HG02840 (cell line): ENCODE measurements around the gene TCERG1L.

Experiments used
- ATAC-seq: cut with Tn5 transposase; IDR thresholded peaks from one replicate; pipeline ENCODE4 v1.9.1; 2021; ENCODE audit warnings: mild to moderate bottlenecking, moderate library complexity, moderate number of reproducible peaks; ENCODE audit not compliant: unreplicated experiment, low FRiP score

The TCERG1L gene

DNA sequence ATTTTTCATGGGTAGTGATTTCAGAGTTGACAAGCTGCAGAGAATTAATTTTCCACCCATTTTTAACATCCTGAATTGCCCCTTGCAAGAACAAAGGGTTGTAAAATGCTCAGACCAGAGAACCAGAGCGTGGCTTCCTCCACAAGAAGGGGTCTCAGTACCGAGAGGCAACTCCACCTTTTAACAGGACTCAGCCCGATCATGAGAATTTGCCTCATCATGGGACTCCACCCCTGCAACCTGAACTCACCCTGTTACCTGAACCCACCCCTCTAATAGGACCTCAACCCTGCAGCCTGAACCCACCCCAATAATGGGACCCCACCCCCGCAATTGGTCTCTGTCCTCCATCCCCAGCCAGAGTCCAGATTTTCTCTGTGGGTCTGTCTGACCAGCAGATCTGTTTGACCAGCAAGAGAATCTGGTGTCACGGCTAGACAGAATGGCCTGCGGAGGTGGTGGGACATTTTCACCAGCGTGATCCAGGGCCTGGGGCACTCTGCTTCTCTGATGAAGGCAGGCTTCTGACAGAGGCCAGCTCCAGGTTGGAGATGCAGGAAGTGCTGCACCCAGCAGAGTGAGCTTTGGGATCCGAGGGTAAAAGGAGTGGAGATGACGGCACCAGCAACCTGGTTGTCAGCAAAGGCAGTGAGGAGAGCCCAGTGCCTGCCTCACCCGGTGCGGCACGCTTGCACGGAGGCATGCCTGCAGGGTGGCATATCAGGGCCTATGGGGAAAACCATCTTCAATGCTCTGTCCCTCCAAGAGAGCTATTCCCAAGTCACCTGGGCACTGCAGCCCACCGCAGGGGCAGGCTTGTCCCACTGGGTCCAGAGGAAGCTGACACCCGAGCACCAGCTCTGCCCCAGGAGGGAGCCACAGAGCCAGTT, 136.6 kb downstream of the TCERG1L start:
- ATAC-seq = no peak

DNA sequence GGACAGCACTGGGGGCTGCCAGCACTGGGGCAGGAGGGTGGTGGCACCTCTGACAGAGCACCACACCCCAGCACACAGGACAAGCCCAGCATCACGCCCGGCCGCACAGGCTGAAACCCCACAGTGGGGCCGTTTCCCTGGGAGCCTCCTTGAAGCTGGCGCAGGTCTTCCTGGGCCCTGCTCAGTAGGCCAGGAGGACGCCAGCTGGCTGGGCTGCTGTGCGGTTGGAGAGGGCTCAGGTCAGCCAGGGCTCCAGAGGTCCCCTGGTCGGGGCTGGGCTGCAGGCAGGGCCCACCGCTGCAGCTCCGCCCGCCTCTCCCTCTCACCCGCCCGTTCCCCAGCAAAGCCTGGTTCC, 137.3 kb downstream of the TCERG1L start:
- ATAC-seq = no peak

DNA sequence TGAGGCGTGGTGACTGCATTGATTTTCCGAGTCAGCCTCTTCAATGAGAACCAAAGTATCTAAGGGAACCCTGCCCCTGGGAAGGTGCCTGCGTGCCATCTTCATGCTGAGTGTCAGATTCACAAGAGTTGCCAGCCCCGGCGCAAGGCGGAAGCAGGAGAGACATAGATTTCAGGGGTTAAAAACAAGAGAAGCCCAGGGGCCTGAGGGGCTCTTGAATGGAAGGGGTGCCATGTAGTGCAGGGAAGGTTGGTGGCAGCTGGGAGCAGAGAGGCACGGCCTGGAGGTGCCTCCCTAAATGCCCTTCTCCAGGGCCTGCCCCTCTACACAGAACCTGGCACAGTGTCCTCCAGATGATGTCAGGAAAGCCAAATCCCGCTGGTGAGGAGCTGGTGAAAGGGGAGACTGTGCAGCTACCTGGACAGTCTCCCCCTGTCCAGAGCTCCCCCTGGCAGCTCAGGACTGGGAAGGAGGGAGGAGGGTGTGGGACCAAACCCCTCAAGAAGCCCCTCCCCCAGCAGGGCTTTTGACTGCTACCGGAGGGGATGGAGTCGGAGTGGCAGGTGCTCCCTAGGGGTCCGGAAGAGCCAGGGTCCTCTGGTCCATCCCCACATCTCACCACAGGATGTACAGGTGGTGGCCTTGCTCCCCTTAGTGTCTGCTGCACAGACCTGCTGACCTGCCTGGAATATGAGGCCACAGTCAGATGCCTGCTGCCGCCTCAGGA, 137.9 kb downstream of the TCERG1L start:
- no peak for ATAC-seq

DNA sequence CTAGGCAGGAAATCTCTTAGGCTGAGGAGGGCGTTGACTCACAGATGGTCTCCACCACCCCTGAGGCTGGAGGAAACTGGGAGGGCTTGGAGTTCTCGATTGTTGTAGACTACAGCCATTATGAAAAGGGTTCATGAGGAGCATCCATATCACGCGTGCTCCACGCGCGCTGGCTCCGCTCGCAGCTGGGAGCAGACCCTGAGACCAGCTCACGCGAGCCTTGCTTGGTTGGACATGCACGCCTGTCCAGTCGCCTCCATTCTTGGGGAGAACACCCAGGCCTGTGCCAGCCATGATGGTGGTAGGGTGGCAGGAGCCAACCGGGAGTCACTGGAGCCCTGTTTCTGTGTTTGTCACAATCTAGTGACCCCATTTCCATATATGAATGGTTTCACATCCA, 139.1 kb downstream of the TCERG1L start:
- no peak for ATAC-seq

DNA sequence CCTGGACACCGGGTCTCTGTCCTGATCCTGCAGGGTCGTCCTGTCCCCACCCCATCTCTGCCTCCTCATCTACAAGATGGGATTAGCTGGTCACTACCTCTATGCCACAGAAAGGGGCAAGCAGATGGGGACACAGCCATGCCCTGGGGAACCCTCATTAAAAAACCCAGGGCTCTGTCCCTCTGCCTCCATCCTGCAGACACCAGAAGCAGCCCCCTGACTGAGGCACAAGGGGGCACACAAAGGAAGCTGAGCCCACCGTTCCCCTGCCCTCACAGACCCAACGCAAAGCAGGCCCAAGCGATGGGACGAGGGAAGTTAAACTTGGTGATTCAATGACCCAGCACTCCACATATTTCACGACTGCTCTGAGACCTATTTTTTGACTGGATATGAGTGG, 142.4 kb downstream of the TCERG1L start:
- no peak for ATAC-seq

DNA sequence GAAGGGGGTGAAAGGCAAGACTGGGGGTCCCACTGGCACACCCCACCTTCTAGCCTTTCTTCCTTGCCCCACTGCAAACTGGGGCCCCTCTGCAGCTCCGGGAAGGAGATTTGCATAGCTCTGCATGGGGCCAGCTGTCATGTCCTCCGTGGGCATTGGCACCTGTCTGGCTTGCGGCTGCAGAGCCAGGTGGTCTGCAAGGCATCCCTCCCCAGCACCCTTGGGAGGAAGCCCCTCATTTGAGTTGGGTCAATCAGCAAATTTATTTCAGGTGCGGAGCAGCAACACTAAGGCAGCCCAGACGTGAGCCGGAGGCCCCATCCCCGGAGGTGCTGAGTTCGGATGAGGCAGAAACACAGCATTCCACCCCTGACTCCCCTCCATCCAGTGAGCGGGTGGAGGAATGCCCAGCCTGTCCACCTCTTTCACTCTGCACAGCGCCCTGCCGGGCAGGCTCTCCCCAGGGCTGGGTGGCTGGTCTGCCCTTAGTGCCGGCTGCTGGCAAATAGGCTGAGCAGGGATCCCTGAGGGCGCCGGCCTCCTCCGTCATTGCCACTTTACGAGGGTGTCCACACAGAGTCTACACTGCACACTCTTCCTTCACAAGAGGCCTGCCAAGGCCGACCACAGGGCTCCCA, 143.2 kb downstream of the TCERG1L start:
- no peak for ATAC-seq

DNA sequence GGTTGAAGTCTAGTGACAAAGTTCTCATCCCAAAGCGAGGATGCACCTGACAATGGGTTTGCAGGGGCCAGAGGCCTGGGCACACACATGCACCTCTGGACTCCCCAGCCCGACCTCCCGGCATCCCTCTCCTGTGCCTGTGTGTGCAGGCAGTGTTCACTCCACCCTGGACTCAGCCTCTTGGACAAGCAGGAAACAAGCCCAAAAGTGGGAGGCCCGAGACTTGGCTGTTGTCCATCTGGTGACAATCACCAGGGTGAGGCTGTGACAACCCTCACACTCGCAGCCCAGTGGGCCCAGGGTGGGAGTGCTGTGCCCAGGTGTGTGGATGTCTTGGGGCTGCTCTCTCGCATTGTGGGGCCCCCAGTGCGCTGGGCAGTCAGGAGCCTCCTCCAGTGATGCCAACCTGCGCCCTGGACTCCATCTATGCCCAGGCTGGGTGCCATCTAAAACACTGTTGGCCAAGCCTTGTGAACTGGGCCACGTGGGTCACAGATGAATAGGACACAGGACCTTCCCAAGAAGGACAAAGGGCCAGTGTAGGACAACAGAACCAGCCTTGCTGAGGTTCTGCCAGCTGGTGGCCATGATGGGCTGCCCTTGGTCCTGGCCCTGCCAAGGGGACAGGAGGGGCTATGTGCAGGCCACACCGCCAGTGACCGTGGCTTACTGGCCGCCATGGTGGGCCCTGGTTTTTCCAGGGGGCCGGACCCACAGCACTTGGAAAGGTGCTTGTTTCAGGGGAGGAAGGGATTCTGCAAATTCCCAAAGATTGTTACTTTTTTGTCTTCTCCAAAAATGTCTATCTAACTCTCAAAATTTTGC, 144.3 kb downstream of the TCERG1L start:
- no peak for ATAC-seq

DNA sequence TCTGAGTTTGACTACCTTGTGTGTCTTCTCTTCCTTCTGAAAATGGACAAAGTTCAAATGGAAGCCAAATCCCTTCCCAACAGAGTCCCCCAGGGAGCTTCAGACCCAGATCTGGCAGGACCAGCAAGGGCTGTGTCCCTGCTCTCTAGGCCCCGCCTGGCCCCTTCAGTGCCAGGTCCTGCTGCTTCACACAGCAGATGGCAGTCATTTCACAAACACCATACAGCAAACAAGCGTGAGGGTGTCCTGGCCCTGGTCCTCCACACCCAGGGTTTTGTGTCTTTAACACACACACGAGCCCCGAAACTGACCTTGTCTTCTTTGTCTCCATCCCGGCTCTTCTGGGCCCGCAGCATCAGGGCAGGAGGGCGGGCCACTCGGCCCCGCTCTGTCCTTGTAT, 145.0 kb downstream of the TCERG1L start:
- ATAC-seq = no peak

DNA sequence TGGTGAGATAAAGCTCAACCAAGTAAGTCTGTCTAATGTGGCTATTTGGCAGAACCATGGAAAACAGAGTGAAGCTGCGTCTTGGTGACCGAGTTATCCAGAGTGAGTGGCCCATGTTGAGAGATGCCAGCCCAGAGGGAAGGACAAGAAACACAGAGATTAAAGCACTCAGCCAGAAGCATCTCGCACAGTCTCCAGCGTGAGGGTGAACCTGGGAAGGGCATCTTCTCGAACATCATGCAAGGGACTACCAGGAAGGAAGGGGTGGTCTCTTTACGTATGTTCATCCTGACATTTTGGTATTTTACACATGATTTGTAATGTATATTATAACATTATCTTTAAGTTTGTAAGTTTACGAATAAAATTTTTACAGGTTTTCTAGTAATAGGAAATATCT, 146.4 kb downstream of the TCERG1L start:
- ATAC-seq = no peak

DNA sequence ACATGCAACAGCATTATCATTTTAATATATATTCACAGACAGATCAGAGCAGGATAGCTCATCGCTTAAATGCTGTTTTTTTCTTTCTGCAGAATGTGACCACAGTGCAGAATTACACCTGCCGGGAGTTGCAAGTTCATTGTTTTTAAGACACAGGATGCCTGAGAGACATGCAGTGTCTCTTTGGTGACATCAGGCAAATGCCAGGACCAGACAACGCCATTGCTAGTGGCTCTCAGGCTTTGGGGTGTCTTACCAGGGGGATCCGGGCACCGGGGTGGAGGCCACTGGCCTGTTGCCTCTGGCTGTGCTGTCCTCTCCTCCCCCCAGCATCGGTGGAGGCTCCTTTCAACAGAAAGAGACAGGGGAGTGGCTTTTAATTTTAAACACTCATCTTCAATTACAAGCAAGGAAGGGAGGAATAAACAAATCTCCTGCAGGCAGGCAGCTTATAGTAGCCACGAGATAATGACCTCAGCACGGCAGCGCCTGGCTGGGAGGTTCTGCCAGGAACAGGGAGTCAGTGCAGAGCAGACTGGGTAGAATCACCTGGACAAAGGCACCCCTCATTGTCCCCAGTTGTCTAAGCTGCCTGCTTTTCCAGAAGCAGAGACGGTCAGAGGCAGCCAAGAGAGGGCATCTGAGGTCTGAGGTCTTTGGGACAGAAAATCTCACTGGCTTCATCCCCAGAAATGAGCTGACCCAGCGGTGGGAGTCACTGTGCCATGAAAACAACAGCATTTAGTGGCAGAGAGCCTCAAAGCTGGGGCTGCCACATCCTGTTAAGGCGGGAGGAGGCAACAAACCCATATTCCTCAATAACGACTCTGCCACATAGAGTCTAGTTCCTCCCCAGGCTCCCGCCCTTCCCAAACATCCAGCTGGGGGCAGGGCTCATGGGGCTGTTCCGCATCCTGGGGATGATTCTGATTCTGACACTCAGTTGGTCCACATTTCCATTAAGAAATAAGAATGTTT, 148.4 kb downstream of the TCERG1L start:
- no peak for ATAC-seq

DNA sequence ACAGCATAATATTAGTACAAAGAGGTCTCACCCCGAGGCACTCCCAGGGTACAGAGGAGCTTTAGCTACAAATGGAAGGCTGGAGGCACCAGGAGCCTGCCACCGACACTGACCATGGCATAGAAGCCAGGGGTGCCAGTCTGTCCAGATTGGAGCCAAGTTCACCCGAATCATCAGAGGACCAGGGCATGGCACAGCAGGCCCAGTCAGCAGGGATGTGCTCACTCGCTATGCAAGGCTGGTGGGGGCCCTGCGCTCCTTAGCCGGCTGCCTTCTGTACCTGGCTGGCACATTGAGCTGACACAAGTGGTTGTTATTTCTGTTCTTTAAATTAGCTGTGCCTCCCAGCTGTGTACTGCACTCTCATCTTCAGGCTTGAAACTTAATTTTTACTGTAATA, 149.3 kb downstream of the TCERG1L start:
- no peak for ATAC-seq

DNA sequence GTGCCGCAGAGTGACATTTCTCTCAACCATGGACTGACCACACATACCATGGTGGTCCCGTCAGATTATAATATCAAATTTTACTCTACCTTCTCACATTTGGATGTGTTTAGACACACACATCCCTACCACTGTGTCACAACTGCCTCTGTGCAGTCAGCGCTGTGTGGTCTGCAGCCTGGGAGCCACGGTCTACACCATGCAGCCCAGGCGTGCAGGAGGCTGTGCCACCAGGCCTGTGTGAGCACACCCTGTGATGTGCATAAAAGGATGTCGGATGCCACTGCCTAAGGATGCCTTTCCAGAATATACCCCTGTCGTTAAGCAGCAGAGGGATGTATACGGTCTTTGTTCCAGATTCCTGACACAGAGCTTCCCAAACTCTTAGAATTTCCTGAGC, 150.4 kb downstream of the TCERG1L start:
- no peak for ATAC-seq

DNA sequence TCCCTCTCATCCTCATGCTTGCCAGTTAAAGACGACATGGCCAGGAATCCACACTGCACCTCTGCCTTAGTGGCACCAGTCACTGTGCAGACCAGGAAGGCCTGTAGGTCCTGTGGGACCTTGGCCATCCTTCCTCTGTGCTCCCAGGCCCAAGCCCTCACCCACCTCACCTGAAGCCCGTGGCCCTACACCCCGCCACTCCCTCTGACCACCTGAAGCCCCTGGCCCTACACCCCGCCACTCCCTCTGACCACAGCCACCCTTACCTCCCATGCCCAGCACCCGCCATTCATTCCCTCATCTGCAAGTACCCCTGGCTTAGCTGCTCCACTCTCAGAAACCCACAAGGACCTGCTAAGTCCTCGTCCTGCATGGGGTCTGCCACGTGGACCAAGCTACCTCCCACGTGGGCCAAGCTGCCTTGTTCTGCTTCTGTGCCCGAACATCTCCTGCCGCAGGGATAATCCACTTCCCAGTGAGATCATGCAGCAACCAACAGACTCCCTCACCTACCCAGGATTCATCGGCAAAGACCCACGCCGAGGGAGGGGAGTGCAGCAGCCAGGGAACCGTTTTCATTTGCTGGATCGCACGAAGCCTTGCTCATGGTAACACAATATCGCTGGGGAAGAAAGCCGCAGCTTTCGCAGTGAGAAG, 151.2 kb downstream of the TCERG1L start:
- no peak for ATAC-seq

DNA sequence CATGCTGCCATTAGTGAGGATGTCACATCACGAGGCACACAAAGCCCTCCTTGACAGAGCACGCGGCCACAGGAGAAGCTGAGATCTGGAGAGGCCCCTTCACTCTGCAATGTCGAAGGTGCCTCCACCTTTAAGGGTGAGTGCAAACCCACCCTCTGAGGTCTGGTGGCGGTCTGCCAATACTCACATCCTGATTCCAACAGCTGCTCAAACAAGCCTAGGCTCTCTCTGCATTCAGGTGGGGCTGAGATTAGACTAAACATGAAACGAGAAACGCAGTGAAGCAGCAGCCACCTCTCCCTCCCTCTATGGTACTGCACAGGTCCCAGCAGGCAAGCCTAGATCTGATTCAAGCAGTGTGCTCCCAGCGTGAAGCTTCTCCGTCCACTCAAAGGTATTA, 151.8 kb downstream of the TCERG1L start:
- ATAC-seq = no peak

DNA sequence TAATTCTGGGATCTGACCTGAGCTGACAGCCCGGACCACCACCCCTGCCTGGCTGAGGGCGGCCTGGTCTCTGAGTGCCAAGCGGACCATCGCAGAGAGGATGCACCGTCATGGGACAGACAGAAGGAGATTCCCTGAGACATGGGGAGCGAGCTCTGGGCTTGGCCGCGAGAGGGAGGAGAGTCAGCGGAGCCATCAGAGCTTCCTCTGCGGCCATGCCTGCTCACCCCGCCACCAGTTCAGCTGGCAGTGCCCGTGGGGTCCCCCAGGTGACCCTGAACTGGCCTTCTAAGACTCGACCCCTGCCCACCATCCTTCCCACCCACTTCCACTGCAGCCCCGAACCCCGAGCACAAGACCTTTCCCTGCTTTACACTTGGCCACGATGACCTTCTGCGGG, 152.8 kb downstream of the TCERG1L start:
- ATAC-seq = no peak

DNA sequence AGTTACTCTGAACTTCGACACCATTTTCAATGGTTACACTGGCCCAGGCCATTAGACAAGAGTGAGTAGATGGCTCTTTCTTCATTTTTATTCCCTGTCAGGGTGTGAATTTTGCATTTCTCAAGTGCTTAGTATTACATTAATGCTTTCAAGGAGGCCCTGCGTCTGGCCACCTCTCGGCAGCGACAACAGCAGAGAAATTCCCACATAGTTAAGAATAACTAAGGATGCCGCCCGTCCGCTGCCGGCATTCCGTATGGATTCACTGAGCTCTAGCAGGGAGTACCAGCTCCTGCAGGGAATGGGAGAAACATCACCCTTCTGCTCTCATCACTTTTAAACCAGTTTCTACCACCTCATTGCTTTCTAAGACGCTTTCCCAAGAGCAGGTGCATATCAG, 153.6 kb downstream of the TCERG1L start:
- ATAC-seq = no peak

DNA sequence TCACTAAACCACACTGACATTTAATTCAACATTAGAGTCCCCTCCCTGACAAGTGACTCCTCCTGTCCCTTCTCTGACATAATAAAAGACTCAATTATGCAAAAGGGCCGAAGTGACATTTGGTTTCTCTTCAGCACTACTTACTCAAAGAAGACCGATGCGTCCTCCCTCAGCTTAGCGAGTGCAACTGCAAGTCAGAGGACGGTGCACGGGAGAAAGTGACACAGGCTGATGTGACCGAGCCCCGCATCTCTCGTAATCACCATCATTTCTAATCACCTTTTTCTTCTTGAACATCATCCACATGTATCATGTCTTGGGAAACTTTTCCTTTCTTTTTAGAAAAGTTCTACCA, 155.7 kb downstream of the TCERG1L start:
- ATAC-seq = no peak

DNA sequence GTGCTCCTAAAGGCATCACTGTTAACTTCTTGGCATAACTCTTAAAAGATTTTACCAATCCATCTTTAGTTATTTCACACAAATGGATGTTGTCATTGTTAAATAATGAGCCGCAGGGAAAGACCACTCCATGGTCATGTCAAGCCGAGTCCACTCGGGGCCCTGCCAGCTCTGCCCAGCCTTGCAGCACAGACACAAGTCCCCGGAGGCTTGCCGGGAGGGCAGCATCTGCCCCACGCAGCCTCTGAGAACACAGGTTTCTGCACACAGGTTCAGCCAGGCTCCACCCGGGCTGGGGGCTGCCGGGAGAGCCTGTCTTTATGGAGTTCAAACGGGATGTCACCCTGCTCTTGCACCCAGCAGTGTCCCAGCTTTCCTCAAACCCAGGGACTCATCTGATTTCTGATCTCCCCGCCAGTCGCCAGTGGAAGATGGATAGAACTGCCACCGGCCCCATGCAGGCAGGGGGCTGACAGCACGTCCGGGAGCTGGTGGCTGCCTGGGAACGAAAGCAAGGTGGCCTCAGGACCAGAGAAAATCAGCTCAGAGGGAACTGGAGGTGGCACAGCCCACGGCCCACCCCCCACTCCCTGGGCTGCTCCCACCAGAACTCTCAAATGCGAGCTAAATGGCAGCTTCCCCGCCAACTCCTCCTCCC, 156.2 kb downstream of the TCERG1L start:
- ATAC-seq = no peak
